NB4 (cell line): ENCODE data around the gene CLK4.

Experiments
- CTCF ChIP-seq: IDR thresholded peaks from one replicate; pipeline ENCODE4 v1.5.1; 2012; ENCODE audit warnings: low read depth, low read length
- MAX ChIP-seq: IDR thresholded peaks from 2 replicates; pipeline ENCODE4 v1.6.1; 2011; ENCODE audit warnings: low read depth, low read length
- MYC ChIP-seq: IDR thresholded peaks from 2 replicates; pipeline ENCODE4 v1.6.1; 2011; ENCODE audit warnings: low read depth, low read length
- POLR2A ChIP-seq: IDR thresholded peaks from 2 replicates; pipeline ENCODE4 v1.6.1; 2011; ENCODE audit warnings: mild to moderate bottlenecking; ENCODE audit not compliant: insufficient read length; ENCODE audit errors: extremely low read depth

DNA sequence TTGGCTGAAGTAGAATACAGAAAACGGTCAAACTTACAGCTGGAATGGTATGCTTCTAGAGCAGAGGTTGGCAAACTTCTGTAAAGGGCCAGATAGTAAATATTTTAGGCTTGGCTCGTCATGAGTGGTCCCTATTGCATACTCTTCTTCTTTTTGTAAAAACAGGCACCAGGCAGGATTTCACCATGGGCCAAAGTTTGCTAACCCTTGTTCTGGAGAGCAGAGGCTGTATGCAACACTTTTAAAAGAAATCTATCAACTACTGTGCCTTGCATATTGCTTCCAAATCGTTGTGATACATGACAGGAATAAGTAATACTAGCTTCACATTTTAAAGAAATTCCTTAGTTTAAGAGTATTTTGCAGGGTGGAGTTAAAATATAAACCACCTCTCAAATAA lies 21.1 kb downstream of the CLK4 start:
- TF ChIP-seq CTCF (no peak), POLR2A (no peak), MAX (no peak), MYC (no peak)
